Uterus (tissue), 2 donors: ENCODE data around the gene TBC1D2B.
"Not testable (repeated sequence)": the region's sequence is repeated elsewhere in the genome, so short reads cannot be mapped to it uniquely, and the experiment has no call there.

Experiments
- POLR2A ChIP-seq, 2 donors: fragments of 450-650 bp; IDR thresholded peaks; one replicate each; pipeline ENCODE4 v1.6.1; 2016; ENCODE audit warnings: antibody characterized with exemption in 2 of 2, mild to moderate bottlenecking in 1 of 2, moderate library complexity in 1 of 2
- TF ChIP-seq, protein P1 (sequence below), 4 experiments: fragments of 200-600 bp in 2 of 4; fragments of 450-650 bp in 2 of 4; sonication (generic) in 2 of 4; IDR thresholded peaks; one replicate each; pipeline ENCODE4 v1.5.1; 2016 to 2019; ENCODE audit warnings: antibody characterized with exemption in 4 of 4, mild to moderate bottlenecking in 2 of 4, moderate library complexity in 1 of 4

GRCh38 chr15:77951105-77951786 is 126.3 kb downstream of the TBC1D2B start:
- not testable (repeated sequence) for TF ChIP-seq POLR2A (IDR thresholded peaks at IDR 0.05)
- TF ChIP-seq, protein P1, sequence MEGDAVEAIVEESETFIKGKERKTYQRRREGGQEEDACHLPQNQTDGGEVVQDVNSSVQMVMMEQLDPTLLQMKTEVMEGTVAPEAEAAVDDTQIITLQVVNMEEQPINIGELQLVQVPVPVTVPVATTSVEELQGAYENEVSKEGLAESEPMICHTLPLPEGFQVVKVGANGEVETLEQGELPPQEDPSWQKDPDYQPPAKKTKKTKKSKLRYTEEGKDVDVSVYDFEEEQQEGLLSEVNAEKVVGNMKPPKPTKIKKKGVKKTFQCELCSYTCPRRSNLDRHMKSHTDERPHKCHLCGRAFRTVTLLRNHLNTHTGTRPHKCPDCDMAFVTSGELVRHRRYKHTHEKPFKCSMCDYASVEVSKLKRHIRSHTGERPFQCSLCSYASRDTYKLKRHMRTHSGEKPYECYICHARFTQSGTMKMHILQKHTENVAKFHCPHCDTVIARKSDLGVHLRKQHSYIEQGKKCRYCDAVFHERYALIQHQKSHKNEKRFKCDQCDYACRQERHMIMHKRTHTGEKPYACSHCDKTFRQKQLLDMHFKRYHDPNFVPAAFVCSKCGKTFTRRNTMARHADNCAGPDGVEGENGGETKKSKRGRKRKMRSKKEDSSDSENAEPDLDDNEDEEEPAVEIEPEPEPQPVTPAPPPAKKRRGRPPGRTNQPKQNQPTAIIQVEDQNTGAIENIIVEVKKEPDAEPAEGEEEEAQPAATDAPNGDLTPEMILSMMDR (IDR thresholded peaks at IDR 0.05), result not testable (repeated sequence)
